K562 (cell line): Measurements from ENCODE around the gene ZFPM1. TPM values are rescaled to one million over a fixed set of nuclear protein-coding genes. Genes with fewer than 3 reads are reported as not detected.

Experiments
- ARID2 ChIP-seq: fragments of 450-650 bp; IDR thresholded peaks from 2 replicates; pipeline ENCODE4 v1.6.1; 2017; ENCODE audit warnings: antibody characterized with exemption, mild to moderate bottlenecking
- BHLHE40 ChIP-seq: IDR thresholded peaks from 2 replicates; pipeline ENCODE4 v1.6.1; 2011; ENCODE audit warnings: low read length, improper control_type of control experiment
- DNMT1 ChIP-seq: fragments of 450-650 bp; IDR thresholded peaks from 2 replicates; pipeline ENCODE4 v1.6.1; 2016; ENCODE audit warnings: antibody characterized with exemption, mild to moderate bottlenecking
- ESRRB ChIP-seq: fragments of 250-450 bp; sonication (Bioruptor Pico); IDR thresholded peaks from 2 replicates; pipeline ENCODE4 v1.5.0; 2020; ENCODE audit warnings: mild to moderate bottlenecking, moderate library complexity, borderline replicate concordance
- GATAD2A ChIP-seq: fragments of 450-650 bp; IDR thresholded peaks from 2 replicates; pipeline ENCODE4 v1.6.1; 2017
- HDAC3 ChIP-seq: fragments of 450-650 bp; IDR thresholded peaks from 2 replicates; pipeline ENCODE4 v1.6.1; 2018; ENCODE audit warnings: borderline replicate concordance, mild to moderate bottlenecking, moderate library complexity; ENCODE audit not compliant: partially characterized antibody
- HMG20A ChIP-seq: fragments of 450-650 bp; formaldehyde crosslinking; conservative IDR thresholded peaks from 2 replicates; pipeline ENCODE4 v1.4.0; 2020; ENCODE audit warnings: mild to moderate bottlenecking, mixed read lengths
- MNT ChIP-seq, 2 experiments: fragments of 450-650 bp; conservative IDR thresholded peaks; 2 replicates each; pipeline ENCODE4 v1.6.1; 2017; ENCODE audit warnings: mild to moderate bottlenecking in 2 of 2, moderate library complexity in 2 of 2
- NFATC3 ChIP-seq: fragments of 450-650 bp; IDR thresholded peaks from 2 replicates; pipeline ENCODE4 v1.6.1; 2017; ENCODE audit warnings: mild to moderate bottlenecking
- POLR2G ChIP-seq: fragments of 200-400 bp; formaldehyde crosslinking; IDR thresholded peaks from 2 replicates; pipeline ENCODE4 v1.6.1; 2017; ENCODE audit warnings: low read depth, mild to moderate bottlenecking, antibody characterized with exemption, low read length, moderate library complexity
- SIN3A ChIP-seq, 2 experiments: fragments of 150-350 bp in 1 of 2; IDR thresholded peaks; 2 replicates each; pipeline ENCODE4 v1.6.1; 2011 to 2016; ENCODE audit warnings: borderline replicate concordance in 2 of 2, low read depth in 2 of 2, low read length in 2 of 2, mild to moderate bottlenecking in 2 of 2, moderate library complexity in 2 of 2; ENCODE audit not compliant: control insufficient read depth in 1 of 2
- THAP12 ChIP-seq: fragments of 250-450 bp; sonication (Bioruptor Pico); IDR thresholded peaks from 2 replicates; pipeline ENCODE4 v1.9.0; 2021; ENCODE audit warnings: mild to moderate bottlenecking, inconsistent platforms
- USF1 ChIP-seq: sonication (generic); formaldehyde crosslinking; IDR thresholded peaks from 2 replicates; pipeline ENCODE4 v1.9.0; 2022; ENCODE audit warnings: mild to moderate bottlenecking, missing genetic modification reagents
- YBX1 ChIP-seq: fragments of 450-650 bp; IDR thresholded peaks from 2 replicates; pipeline ENCODE4 v1.7.1; 2016; ENCODE audit warnings: mild to moderate bottlenecking
- ZNF175 ChIP-seq: fragments of 200-800 bp; sonication (Bioruptor generic); IDR thresholded peaks from 2 replicates; pipeline ENCODE4 v1.6.1; 2016; ENCODE audit warnings: low read depth, mild to moderate bottlenecking, missing genetic modification characterization, missing compliant biosample characterization
- ZNF512 ChIP-seq: IDR thresholded peaks from 2 replicates; pipeline ENCODE4 v1.6.1; 2016; ENCODE audit warnings: missing genetic modification characterization, missing compliant biosample characterization
- ZNF644 ChIP-seq: fragments of 200-800 bp; sonication (Bioruptor generic); IDR thresholded peaks from 2 replicates; pipeline ENCODE4 v1.6.1; 2016; ENCODE audit warnings: low read depth, missing genetic modification characterization, missing compliant biosample characterization
- polyA plus RNA-seq, 8 experiments: library from polyadenylated mRNA; depleted of rRNA in 4 of 8; stranded (reverse) in 5 of 8; unstranded in 3 of 8; fragments of >200 nt; fragmentation: Nextera tagmentation in 2 of 8; fragmentation: Illumina TruSeq in 1 of 8; extraction: Ambion mirVana in 2 of 8; extraction: Trizol in 1 of 8; gene quantifications; 2 replicates each; pipeline versions ENCODE4 v1.2.1 to v1.2.3, GENCODE V29; 2011 to 2014; ENCODE audit warnings: inconsistent platforms in 1 of 8, missing spikeins in 1 of 8
- total RNA-seq, 7 experiments: library from RNA; depleted of rRNA in 6 of 7; stranded (reverse); fragments of >200 nt in 6 of 7; fragmentation: Illumina TruSeq in 2 of 7; extraction: Trizol in 2 of 7; gene quantifications; 2 replicates each; pipeline versions ENCODE4 v1.2.1 to v1.2.3, GENCODE V29; 2011 to 2021; ENCODE audit warnings: low replicate concordance in 1 of 7
- TF ChIP-seq, protein P1 (sequence below): fragments of 450-650 bp; formaldehyde crosslinking; IDR thresholded peaks from 2 replicates; pipeline ENCODE4 v1.4.0; 2022; ENCODE audit warnings: missing genetic modification characterization

The ZFPM1 gene
- total and polyA plus RNA-seq, 9 of the 15 experiments (the other 6 are each of a cell fraction or from before 2014, with no cell fraction given) = 0.03 to 35.9 (median 1.4) TPM

- TF ChIP-seq SIN3A (IDR thresholded peaks at IDR 0.05; ENCODE audit: borderline replicate concordance in 2 of 2, control insufficient read depth in 1 of 2, low read depth in 2 of 2, low read length in 2 of 2) = no peak
- no peak for TF ChIP-seq ZNF512 (tag)
- TF ChIP-seq NFATC3 = no peak
- no peak for TF ChIP-seq ARID2
- no peak for TF ChIP-seq DNMT1
- 0 out of 2 replicates have a peak, but pooled peaks have one; percentile 53 for TF ChIP-seq POLR2G
- TF ChIP-seq HMG20A = no peak
- TF ChIP-seq MNT (conservative IDR thresholded peaks at IDR 0.05) = peak in 1 of 2 experiments; percentile 43; a peak in 2 of 4 replicates
- no peak for TF ChIP-seq HDAC3
- TF ChIP-seq ESRRB (CRISPR knock-in tag) = no peak
- TF ChIP-seq USF1 (CRISPR knock-in tag) = peak; percentile 55
- TF ChIP-seq GATAD2A = no peak
- no peak for TF ChIP-seq YBX1
- TF ChIP-seq ZNF175 (CRISPR knock-in tag) = no peak
- peak; percentile 57; the same call in 1 of the 2 replicates for TF ChIP-seq BHLHE40
- TF ChIP-seq THAP12 (CRISPR knock-in tag) = no peak
- TF ChIP-seq, protein P1, sequence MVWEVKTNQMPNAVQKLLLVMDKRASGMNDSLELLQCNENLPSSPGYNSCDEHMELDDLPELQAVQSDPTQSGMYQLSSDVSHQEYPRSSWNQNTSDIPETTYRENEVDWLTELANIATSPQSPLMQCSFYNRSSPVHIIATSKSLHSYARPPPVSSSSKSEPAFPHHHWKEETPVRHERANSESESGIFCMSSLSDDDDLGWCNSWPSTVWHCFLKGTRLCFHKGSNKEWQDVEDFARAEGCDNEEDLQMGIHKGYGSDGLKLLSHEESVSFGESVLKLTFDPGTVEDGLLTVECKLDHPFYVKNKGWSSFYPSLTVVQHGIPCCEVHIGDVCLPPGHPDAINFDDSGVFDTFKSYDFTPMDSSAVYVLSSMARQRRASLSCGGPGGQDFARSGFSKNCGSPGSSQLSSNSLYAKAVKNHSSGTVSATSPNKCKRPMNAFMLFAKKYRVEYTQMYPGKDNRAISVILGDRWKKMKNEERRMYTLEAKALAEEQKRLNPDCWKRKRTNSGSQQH = no peak
- no peak for TF ChIP-seq ZNF644
Measured at GRCh38 chr16:88499292-88499691, 46.2 kb downstream of the ZFPM1 start (continued).
